Measurements from ENCODE around the gene SCNM1.

Gene SCNM1

DNA sequence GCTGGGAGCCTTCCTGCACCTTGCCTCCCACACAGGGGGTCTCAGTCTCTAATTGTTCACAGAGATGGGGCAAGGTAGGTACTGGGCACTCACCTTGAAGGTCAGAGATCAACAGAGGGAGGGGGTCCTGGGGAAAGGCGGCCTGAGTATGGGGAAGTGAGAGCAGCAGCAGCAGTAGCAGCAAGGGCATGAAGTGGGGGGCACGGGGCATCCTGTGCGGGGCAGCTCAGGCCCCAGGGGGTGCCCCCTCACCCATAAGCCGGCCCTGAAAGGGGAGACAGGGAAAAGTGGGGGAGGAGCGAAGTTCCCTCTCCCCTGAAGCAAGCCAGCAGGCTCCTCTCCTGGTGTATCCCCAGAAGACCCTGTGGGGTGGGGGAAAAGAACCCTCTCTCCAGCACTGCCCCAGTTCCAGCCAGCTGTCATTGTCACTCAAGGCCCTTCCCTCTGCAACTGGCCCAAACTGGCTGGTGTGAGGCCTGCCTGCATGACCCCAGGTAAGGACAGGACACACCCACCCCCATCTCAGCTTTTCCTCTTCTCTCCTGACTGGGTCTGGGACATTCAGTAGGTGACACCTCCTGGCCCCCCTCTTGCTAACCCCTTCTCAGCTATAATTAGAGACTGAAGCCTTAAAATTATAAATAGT lies 23.4 kb upstream of the SCNM1 start:
- TF ChIP-seq, protein P1, sequence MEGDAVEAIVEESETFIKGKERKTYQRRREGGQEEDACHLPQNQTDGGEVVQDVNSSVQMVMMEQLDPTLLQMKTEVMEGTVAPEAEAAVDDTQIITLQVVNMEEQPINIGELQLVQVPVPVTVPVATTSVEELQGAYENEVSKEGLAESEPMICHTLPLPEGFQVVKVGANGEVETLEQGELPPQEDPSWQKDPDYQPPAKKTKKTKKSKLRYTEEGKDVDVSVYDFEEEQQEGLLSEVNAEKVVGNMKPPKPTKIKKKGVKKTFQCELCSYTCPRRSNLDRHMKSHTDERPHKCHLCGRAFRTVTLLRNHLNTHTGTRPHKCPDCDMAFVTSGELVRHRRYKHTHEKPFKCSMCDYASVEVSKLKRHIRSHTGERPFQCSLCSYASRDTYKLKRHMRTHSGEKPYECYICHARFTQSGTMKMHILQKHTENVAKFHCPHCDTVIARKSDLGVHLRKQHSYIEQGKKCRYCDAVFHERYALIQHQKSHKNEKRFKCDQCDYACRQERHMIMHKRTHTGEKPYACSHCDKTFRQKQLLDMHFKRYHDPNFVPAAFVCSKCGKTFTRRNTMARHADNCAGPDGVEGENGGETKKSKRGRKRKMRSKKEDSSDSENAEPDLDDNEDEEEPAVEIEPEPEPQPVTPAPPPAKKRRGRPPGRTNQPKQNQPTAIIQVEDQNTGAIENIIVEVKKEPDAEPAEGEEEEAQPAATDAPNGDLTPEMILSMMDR (IDR thresholded peaks at IDR 0.05; ENCODE audit: borderline replicate concordance, control extremely low read depth, extremely low read depth, insufficient read depth, missing control alignments), result no peak
- in situ Hi-C loops (cut with MboI; ENCODE audit: low sequenced_read_pairs, unreplicated experiment), result no loop called here
- no peak for DNase-seq (ENCODE audit: low spot score)

DNA sequence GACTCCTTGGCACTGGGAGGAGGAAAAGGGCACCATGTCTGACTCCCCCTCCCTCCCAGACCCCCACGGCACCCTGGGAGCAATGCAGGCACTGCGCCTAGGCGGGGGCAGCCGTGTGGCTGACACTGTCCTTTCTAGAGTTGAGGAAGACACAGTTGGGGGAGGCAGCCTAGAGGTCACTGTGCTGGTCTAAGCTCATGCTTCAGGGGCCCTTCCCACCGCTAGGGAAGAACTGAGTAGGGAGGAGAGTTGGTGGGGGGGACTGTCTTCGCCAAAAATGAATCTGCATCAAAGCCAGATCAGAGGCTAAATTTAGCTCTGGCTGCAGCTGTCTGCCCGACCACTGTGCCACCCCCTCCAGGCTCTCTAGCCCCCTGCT lies 22.9 kb upstream of the SCNM1 start:
- no peak for DNase-seq (ENCODE audit: low spot score)

GRCh38 chr1:151143986-151144385 lies 22.0 kb upstream of the SCNM1 start:
- no peak for DNase-seq (ENCODE audit: low spot score)
- in situ Hi-C loops (cut with MboI; ENCODE audit: low sequenced_read_pairs, unreplicated experiment), result no loop called here
- TF ChIP-seq, protein P1 (IDR thresholded peaks at IDR 0.05; ENCODE audit: borderline replicate concordance, control extremely low read depth, extremely low read depth, insufficient read depth, missing control alignments), result no peak

More for the DNA sequence above, 22.9 kb upstream of the SCNM1 start:
- in situ Hi-C loops (cut with MboI; ENCODE audit: low sequenced_read_pairs, unreplicated experiment), result no loop called here
- TF ChIP-seq, protein P1 (IDR thresholded peaks at IDR 0.05; ENCODE audit: borderline replicate concordance, control extremely low read depth, extremely low read depth, insufficient read depth, missing control alignments), result no peak

- DNase-seq (ENCODE audit: low spot score), result no peak
- TF ChIP-seq, protein P1 (IDR thresholded peaks at IDR 0.05; ENCODE audit: borderline replicate concordance, control extremely low read depth, extremely low read depth, insufficient read depth, missing control alignments), result no peak
- in situ Hi-C loops (cut with MboI; ENCODE audit: low sequenced_read_pairs, unreplicated experiment), result no loop called here
Observed at GRCh38 chr1:151144474-151145303, 21.3 kb upstream of the SCNM1 start.

- in situ Hi-C loops (cut with MboI; ENCODE audit: low sequenced_read_pairs, unreplicated experiment), result no loop called here
- TF ChIP-seq, protein P1 (IDR thresholded peaks at IDR 0.05; ENCODE audit: borderline replicate concordance, control extremely low read depth, extremely low read depth, insufficient read depth, missing control alignments), result no peak
- no peak for DNase-seq (ENCODE audit: low spot score)
Observed at GRCh38 chr1:151145304-151146071, 20.5 kb upstream of the SCNM1 start.

DNA sequence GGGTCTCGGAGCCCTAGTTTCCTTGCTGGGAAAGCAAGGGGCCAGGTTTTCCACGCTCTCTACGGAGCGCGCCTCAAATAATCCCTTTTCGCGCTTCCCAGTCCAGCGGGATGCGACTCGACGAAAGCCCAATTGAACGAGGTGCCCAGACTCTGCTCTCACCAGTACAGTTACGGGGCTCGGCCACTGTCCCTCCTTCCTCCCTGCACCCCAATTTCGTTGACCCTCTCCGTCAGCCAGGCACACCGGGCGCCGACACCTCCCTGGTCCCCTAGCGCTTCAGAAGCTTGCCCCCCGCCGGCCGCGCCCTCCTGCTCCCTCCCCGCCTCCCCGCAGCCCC lies 19.9 kb upstream of the SCNM1 start:
- DNase-seq (ENCODE audit: low spot score), result no peak
- in situ Hi-C loops (cut with MboI; ENCODE audit: low sequenced_read_pairs, unreplicated experiment), result no loop called here
- TF ChIP-seq, protein P1 (IDR thresholded peaks at IDR 0.05; ENCODE audit: borderline replicate concordance, control extremely low read depth, extremely low read depth, insufficient read depth, missing control alignments), result no peak

All from GM13976 (cell line).